Effector memory CD8-positive, alpha-beta T cell (primary cell): ENCODE data around the gene CHST15.

Experiments
- ATAC-seq: fragments of 150-1000 bp; cut with Tn5 transposase; replicated peaks from 2 replicates; pipeline ENCODE4 v1.10.0; 2021; ENCODE audit warnings: mild to moderate bottlenecking, moderate library complexity
- DNase-seq, 3 experiments: peaks; one replicate each; pipeline ENCODE4 v3.0.0; 2021
- H3K27ac Mint-ChIP-seq, 2 donors: one replicate each; pipeline ENCODE4 v1.8.0; 2022; ENCODE audit warnings: mild to moderate bottlenecking in 2 of 2, mixed read lengths in 2 of 2, moderate library complexity in 2 of 2
- H3K27me3 Mint-ChIP-seq, 2 donors: one replicate each; pipeline ENCODE4 v1.8.0; 2022; ENCODE audit warnings: mixed read lengths in 2 of 2
- H3K36me3 Mint-ChIP-seq: one replicate; pipeline ENCODE4 v1.8.0; 2022; ENCODE audit warnings: mild to moderate bottlenecking, moderate library complexity, mixed read lengths; ENCODE audit not compliant: insufficient read depth
- H3K4me1 Mint-ChIP-seq, 2 donors: one replicate each; pipeline ENCODE4 v1.8.0; 2022; ENCODE audit warnings: low read depth in 2 of 2, mixed read lengths in 2 of 2
- H3K4me3 Mint-ChIP-seq, 2 donors: one replicate each; pipeline ENCODE4 v1.8.0; 2022; ENCODE audit warnings: mild to moderate bottlenecking in 2 of 2, mixed read lengths in 2 of 2, moderate library complexity in 2 of 2
- H3K9me3 Mint-ChIP-seq, 2 donors: one replicate each; pipeline ENCODE4 v1.8.0; 2022; ENCODE audit warnings: mixed read lengths in 2 of 2

The CHST15 gene

GRCh38 chr10:124056337-124056980 is 36.9 kb downstream of the CHST15 start:
- Mint-ChIP-seq H3K4me1 (no peaks in the 10 kb centered on the region), H3K4me3 (no peak overlapping the region), H3K36me3 (no peaks in the 10 kb centered on the region), H3K9me3 (no peaks in the 10 kb centered on the region), H3K27me3 (peaks cover 24 to 49% of the 10 kb centered on the region in 2 donors), H3K27ac (no peak overlapping the region)
- no peak for DNase-seq
- ATAC-seq = no peak

DNA sequence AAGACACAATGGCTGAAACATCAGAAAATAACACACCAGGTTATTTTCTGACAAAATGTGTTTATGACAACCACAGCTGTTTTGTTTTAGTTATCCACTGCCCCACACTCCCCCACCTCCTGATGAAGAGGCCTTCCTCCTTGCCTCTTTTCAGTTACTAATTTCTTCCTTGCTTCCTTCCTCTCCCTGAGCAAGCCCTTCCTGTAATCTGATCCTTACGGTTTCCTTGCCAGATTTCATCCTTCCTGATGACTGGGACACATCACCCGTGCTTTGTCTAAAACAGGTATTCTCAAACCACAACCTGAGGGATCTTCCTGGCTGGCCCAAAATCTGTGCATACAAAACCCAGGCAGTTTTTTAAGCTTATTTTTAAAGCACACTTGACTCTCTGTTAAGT is 39.4 kb downstream of the CHST15 start:
- Mint-ChIP-seq H3K4me1 (no peaks in the 10 kb centered on the region), H3K27ac (no peak overlapping the region), H3K36me3 (no peaks in the 10 kb centered on the region), H3K4me3 (no peak overlapping the region), H3K9me3 (no peaks in the 10 kb centered on the region), H3K27me3 (peaks cover 13 to 59% of the 10 kb centered on the region in 2 donors)
- DNase-seq (no peak), ATAC-seq (no peak)

- H3K27ac Mint-ChIP-seq = no peak overlapping the region
These were observed 40.8 kb downstream of the CHST15 start for GRCh38 chr10:124052561-124052960.

GRCh38 chr10:124050021-124051015 is 43.1 kb downstream of the CHST15 start:
- Mint-ChIP-seq H3K27ac (no peak overlapping the region), H3K4me1 (no peaks in the 10 kb centered on the region), H3K9me3 (peaks cover 0 to 4% of the 10 kb centered on the region in 2 donors), H3K27me3 (peaks cover 13 to 33% of the 10 kb centered on the region in 2 donors), H3K36me3 (no peaks in the 10 kb centered on the region), H3K4me3 (no peak overlapping the region)
- DNase-seq = no peak
- no peak for ATAC-seq

More at GRCh38 chr10:124052561-124052960, 40.8 kb downstream of the CHST15 start:
- no peaks in the 10 kb centered on the region for H3K36me3 Mint-ChIP-seq
- no peaks in the 10 kb centered on the region for H3K9me3 Mint-ChIP-seq
- ATAC-seq = no peak
- peaks cover 13 to 54% of the 10 kb centered on the region in 2 donors for H3K27me3 Mint-ChIP-seq
- H3K4me1 Mint-ChIP-seq = no peaks in the 10 kb centered on the region
- no peak for DNase-seq
- no peak overlapping the region for H3K4me3 Mint-ChIP-seq

- DNase-seq = no peak
- ATAC-seq = no peak
- H3K9me3 Mint-ChIP-seq = peaks cover 0 to 4% of the 10 kb centered on the region in 2 donors
These were observed 43.9 kb downstream of the CHST15 start for GRCh38 chr10:124049484-124049883.

DNA sequence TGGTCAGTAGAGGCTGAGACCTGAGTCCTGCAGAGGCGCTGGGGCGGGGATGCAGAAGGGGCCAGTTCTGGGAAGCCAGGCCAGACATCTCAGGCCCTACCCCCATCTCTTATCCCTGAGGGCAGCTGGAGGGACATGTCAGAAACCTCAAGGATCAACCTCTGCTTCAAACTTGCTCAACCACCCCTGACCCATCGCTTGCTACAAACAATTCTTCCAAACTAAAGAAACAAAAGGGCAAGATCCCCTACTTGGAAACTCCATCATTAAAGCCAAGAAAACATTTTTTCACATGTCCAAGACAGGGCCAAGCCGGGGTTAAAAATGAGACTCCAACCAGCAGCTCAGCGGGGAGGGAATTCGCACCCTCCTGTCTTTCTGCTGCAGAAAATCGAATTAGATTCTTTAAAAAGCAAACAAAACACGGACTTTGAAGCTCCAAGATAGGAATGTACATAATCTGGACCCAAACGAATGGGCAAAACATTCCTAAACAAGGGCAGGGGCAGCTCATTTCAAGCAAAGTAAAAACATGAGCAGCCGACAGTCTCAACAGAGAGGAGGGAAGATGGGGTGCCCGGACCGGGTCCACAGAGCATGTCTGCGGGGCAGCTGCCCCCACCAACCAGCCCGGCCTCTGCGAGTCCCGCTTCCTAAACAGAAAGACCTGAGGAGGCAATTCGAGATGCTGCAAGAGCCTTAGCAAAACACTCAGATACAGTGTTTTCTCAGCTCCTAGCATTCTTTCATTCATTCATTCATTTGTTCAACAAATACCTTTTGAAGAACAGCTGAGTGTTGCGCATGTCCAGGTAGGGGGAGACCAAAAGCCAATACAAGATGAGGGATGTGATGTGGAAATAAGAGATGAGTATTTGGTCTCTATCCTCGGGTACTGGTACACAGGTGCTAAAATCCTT is 44.8 kb downstream of the CHST15 start:
- ATAC-seq (no peak), DNase-seq (no peak)
- H3K36me3 Mint-ChIP-seq = no peaks in the 10 kb centered on the region
- no peaks in the 10 kb centered on the region for H3K4me1 Mint-ChIP-seq
- peaks cover 0 to 4% of the 10 kb centered on the region in 2 donors for H3K9me3 Mint-ChIP-seq
- no peak overlapping the region for H3K4me3 Mint-ChIP-seq
- no peak overlapping the region for H3K27ac Mint-ChIP-seq
- H3K27me3 Mint-ChIP-seq = peaks cover 3 to 21% of the 10 kb centered on the region in 2 donors

More at GRCh38 chr10:124049484-124049883, 43.9 kb downstream of the CHST15 start:
- peaks cover 6 to 25% of the 10 kb centered on the region in 2 donors for H3K27me3 Mint-ChIP-seq
- H3K4me1 Mint-ChIP-seq = no peaks in the 10 kb centered on the region
- no peak overlapping the region for H3K27ac Mint-ChIP-seq
- H3K36me3 Mint-ChIP-seq = no peaks in the 10 kb centered on the region
- no peak overlapping the region for H3K4me3 Mint-ChIP-seq

DNA sequence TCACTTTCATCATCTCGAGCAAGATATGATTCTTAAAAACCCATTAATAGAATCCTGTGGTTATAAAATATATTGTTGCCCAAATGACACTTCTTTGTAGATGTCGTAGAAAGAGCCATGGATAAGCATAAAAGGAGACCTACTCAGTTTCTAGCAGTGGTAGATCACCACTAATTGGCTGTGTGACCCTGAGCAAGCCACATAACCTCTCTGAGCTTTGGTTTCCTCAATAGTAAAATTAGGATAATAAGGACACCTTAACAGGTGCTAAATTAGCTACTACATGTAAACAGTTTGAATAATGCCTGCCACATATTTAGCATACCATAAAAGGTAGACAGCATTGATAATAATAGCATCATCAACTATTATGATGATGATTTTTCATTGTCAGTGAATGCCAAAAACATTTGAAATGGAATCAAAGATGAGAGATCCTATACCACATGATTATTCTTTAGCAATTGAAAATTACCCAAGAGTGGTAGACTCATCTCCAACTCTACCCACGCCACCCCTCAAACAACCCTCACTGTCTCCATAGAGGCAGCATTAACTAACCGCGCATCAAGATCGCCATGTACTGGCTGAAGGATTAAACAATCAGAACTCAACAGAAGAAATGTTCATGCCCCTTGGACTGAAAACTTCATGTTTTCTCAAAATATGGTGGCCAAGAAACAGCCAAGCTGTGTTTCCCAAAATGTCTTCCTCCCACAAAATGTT is 45.8 kb downstream of the CHST15 start:
- Mint-ChIP-seq H3K4me3 (no peak overlapping the region), H3K9me3 (peaks cover 0 to 4% of the 10 kb centered on the region in 2 donors), H3K27ac (no peak overlapping the region), H3K36me3 (no peaks in the 10 kb centered on the region), H3K27me3 (peaks cover 11 to 31% of the 10 kb centered on the region in 2 donors), H3K4me1 (no peaks in the 10 kb centered on the region)
- DNase-seq (no peak), ATAC-seq (no peak)

DNA sequence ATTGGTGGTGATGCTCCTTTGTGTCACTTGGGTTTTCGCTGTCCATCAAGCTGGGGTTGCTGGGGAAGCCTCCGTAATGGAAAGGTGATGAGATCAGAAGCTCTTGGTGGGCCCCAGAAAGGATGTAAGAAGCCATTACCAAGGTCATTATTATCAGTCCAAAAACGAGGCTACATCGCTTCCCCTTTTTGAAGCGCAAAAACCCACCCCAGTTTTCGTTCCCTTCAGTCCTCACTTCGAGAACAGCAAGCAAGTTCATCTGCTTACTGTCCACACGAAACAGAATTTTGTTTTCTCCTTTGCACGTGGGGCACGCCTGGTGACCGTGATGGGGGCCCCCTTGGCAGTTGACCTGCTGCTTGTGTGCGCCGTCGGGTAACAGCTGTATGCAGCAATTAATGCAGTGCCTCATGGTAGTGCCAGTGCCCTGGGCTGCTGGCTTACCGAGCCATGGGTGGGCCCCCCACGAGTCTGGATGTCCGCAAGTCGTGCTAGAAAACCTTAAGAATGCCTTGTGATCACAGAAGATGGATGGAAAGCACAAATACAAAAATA is 47.5 kb downstream of the CHST15 start:
- Mint-ChIP-seq H3K4me1 (no peaks in the 10 kb centered on the region), H3K9me3 (peaks cover 0 to 4% of the 10 kb centered on the region in 2 donors)
- no peak for ATAC-seq

GRCh38 chr10:124045276-124045675 is 48.1 kb downstream of the CHST15 start:
- peaks cover 0 to 4% of the 10 kb centered on the region in 2 donors for H3K9me3 Mint-ChIP-seq

More for the DNA sequence above, 47.5 kb downstream of the CHST15 start:
- no peak for DNase-seq
- peaks cover 16 to 40% of the 10 kb centered on the region in 2 donors for H3K27me3 Mint-ChIP-seq
- H3K27ac Mint-ChIP-seq = no peak overlapping the region
- H3K36me3 Mint-ChIP-seq = peaks cover 3% of the 10 kb centered on the region
- no peak overlapping the region for H3K4me3 Mint-ChIP-seq

DNA sequence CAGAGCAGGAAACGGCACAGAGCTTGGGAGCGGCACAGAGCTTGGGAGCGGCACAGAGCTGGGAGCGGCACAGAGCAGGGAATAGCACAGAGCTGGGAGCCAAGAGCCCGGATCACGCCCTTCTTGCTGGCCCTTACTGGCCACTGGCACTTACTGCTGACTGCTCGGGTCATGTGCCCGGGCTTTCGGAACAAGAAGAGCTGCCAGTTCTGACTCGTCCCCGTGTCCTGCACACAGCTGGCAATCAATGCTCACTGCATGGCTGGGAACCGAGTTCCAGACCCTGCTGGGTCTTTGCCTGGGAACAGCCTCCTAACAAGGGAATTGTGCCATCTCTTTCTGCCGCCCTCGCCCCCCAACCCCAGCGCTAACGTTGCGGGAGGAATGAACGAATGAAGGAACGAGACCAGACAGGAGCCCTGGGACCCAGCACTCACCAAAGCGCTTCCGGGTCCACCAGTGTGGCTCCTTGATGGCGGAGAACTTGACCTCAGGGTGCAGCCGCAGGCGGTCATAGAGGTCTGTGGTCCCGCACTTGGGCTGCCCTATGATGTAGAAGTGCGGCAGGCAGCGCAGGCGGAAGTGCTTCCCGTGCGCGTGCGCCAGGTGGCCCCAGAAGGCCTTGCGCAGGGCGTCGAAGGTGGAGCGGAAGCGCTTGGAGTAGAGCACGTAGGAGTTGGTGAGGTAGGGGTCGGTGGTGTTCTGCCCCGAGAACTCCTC is 49.1 kb downstream of the CHST15 start:
- ATAC-seq (no peak), DNase-seq (no peak)
- Mint-ChIP-seq H3K4me3 (no peak overlapping the region), H3K4me1 (no peaks in the 10 kb centered on the region), H3K27me3 (peaks cover 16 to 24% of the 10 kb centered on the region in 2 donors), H3K9me3 (peaks cover 0 to 4% of the 10 kb centered on the region in 2 donors), H3K27ac (no peak overlapping the region), H3K36me3 (peaks cover 3% of the 10 kb centered on the region)

More at GRCh38 chr10:124045276-124045675, 48.1 kb downstream of the CHST15 start:
- no peak for ATAC-seq
- Mint-ChIP-seq H3K4me1 (no peaks in the 10 kb centered on the region), H3K4me3 (no peak overlapping the region), H3K27me3 (peaks cover 16 to 34% of the 10 kb centered on the region in 2 donors), H3K36me3 (peaks cover 3% of the 10 kb centered on the region), H3K27ac (no peak overlapping the region)
- no peak for DNase-seq

DNA sequence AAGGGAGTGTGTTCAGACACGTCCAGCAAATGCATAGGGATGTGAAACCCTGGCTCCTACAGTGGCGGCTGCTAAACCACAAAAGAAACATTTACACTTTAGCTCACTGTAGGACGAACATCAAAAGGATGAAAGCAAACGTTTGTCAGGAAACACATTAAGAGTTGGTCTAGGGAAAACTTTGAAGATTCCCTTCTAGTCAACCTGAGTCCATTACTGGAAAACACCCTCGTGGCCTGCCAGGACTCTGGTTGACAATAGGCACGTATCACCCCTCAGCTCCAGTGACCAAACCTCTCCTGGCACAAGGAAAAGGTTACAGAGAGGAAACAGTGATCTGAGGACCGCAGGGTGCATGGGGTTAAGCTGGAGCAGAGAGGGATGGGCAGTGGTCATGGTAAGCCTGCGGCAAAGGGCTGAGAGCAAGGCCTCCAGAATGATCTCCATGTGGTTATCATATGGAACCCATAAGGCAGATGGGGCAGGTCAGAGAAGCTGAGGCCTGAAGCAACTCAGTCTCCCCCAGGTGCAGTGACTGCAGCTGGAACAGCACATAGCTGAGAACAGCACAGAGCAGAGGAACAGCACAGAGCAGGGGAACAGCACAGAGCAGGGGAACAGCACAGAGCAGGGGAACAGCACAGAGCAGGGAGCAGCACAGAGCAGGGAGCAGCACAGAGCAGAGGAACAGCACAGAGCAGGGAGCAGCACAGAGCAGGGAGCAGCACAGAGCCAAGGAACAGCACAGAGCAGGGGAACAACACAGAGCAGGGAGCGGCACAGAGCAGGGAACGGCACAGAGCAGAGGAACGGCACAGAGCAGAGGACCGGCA is 49.9 kb downstream of the CHST15 start:
- Mint-ChIP-seq H3K27ac (no peak overlapping the region), H3K36me3 (peaks cover 3% of the 10 kb centered on the region), H3K27me3 (peaks cover 16 to 23% of the 10 kb centered on the region in 2 donors), H3K4me1 (no peaks in the 10 kb centered on the region), H3K9me3 (peaks cover 0 to 4% of the 10 kb centered on the region in 2 donors), H3K4me3 (no peak overlapping the region)
- ATAC-seq = no peak
- DNase-seq = no peak
